ENCODE results near the gene TRDN.

The TRDN gene

GRCh38 chr6:123636782-123637181 is at the start of gene TRDN:
TRDN (minus strand) TSS chr6:123636950; CDS start chr6:123636775, 175 bp downstream.
- DNase-seq: no peak
- intact Hi-C loops (cut with DNase I): no loop called here

DNA sequence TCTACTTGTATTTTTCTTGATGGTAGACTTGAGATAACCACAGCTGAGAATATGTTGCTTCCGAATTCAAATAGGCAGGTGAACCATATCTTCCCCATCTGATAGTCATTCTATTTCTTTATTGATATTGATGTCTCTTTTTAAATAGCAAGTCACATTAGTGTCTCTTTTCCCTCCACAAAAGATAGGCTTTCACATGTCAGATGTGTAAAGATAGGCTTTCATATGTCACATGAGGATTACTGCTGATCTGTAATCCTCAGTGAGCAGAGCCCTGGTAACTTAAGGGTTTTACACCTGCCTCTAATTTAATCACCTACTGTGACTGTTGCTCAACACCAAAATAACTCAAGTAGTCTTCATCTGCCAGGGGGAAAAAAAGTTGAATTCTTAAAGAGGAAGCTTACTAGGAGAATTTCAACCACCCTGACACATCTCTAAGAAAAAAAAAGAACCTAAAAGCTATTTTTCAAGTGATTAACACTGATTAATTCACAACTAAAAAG is 45.3 kb upstream of the TRDN start:
- intact Hi-C loops (cut with DNase I): no loop called here
- no peak for DNase-seq

- intact Hi-C loops (cut with DNase I): no loop called here
- DNase-seq: no peak
These were observed 41.1 kb upstream of the TRDN start for GRCh38 chr6:123677897-123678296.

GRCh38 chr6:123676793-123677192 is 40.0 kb upstream of the TRDN start:
- DNase-seq: no peak
- intact Hi-C loops (cut with DNase I): no loop called here

DNA sequence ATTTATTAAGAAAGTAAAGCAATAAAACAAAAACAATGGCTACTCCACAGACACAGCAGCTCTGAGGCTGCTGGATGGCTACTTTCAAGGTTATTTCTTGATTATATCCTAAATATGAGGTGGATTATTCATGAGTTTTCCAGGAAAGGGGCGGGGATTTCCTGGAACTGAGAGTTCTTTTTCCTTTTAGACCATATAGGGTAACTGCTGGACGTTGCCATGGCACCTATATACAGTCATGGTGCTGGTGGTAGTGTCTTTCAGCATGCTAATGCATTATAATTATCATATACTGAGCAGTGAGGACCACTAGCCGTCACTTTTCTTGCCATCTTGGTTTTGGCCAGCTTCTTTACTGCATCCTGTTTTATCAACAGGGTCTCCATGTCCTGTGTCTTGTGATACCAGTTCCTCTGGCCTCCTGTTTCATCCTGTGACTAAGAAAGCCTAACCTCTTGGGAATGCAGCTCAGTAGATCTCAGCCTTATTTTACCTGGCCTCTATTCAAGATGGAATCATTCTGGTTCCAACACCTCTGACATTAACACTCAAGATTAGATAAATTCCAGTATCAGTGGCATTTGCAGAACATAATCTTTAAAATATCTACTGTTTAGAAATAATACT is 32.3 kb upstream of the TRDN start:
- no peak for DNase-seq
- intact Hi-C loops (cut with DNase I): no loop called here

DNA sequence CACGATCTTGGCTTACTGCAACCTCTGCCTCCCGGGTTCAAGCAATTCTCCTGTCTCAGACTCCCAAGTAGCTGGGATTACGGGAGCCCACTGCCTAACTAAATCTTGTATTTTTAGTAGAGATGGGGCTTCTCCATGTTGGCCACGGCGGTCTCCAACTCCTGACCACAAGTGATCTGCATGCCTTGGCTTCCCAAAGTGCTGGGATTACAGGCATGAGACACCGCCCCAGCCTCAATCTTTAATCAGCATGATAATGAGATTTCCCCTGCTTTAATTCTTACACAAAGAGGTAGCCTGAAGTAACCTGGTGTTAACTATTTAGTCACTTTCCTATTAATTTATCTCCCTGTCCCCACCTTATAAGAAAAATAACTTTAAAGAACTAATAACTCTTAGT is 31.3 kb upstream of the TRDN start:
- intact Hi-C loops (cut with DNase I): no loop called here
- DNase-seq: no peak

- DNase-seq: no peak
- intact Hi-C loops (cut with DNase I): no loop called here
These were observed 26.7 kb upstream of the TRDN start for GRCh38 chr6:123663436-123663835.

DNA sequence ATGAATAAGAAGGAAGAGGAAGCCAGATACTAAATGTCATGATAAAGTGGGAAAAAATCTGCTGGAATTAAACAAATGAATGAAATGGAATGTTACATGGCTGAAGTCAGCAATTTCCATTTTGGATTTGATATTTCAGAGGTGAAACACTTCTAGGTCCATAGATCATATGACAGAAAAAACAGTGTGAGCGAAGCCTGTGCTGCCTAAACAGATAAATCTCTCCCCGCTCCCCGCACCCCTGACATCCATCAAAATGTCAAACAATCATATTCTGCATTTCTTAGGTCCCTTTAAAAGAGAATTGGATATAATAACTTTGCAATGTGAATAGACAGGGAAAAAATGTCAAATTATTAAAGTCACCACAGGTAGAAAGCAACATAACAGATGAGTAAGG is 26.0 kb upstream of the TRDN start:
- intact Hi-C loops (cut with DNase I): no loop called here
- DNase-seq: no peak

DNA sequence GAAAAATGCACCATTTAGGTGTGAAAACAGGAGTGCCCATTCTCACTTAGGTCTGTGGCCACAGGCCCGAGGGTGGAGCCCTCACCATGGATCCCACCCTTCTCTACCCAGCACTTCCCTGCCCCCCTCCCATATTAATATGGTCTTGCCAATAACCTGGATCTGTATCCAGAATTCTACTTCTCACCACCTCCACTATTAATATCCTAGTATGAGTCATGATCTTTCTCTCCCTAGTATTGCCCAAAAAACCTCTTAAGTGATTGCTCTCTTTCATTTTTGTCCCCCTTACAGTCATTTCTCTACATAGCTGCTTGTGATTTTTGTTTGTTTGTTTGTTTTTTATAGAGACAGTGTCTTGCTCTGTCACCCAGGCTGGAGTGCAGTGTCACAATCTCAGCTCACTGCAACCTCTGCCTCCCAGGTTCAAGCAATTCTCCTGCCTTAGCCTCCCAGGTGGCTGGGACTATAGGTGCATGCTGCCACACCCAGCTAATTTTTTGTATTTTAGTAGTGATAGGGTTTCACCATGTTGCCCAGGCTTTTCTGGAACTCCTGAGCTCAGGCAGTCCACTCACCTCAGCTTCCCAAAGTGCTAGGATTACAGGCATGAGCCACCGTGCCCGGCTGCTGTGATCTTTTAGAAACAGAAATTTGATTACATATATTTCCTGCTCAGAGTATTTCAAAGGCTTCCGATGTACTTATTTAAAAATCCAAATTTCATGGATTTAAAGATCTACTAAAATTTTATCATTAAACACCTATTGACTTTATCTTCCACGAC is 24.5 kb upstream of the TRDN start:
- no peak for DNase-seq
- intact Hi-C loops (cut with DNase I): no loop called here

DNA sequence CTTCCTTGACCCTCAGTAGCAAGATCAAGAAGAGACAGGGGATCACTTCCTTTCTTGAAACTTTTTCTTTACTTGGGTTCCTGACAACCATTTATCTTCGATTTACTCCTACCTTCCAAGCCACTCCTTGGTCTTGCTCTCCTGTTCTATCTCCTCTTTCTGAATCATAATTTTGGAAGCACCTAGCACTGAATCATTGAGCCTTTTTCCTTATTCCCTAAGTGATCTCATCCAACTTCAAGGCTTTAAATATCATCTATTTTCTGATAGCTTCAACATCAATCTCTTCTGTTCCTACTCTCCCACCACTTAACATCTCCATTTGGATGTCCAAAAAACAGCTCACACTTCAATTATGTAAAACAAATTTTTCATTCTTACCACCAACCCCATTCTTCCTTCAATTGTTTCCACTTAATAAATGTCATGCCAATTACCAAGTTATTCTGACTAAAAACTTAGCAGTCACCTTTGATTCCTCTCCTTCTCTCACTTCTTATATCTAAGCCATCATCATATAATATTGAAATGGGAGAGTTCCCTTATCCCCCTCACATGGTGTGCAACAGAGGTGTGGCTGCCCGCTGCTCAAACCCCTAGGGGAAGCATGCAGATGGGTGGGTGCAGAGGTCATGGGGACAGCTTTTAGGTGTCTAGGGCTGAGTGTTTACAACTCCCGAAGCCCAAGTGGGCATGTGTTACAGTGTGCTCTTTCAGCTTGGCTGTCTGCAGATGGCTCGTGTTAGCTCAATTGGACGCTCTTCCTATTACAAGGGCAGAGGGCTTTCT is 23.4 kb upstream of the TRDN start:
- no peak for DNase-seq
- intact Hi-C loops (cut with DNase I): no loop called here

- intact Hi-C loops (cut with DNase I): no loop called here
- no peak for DNase-seq
These were observed 22.1 kb upstream of the TRDN start for GRCh38 chr6:123658848-123659247.

DNA sequence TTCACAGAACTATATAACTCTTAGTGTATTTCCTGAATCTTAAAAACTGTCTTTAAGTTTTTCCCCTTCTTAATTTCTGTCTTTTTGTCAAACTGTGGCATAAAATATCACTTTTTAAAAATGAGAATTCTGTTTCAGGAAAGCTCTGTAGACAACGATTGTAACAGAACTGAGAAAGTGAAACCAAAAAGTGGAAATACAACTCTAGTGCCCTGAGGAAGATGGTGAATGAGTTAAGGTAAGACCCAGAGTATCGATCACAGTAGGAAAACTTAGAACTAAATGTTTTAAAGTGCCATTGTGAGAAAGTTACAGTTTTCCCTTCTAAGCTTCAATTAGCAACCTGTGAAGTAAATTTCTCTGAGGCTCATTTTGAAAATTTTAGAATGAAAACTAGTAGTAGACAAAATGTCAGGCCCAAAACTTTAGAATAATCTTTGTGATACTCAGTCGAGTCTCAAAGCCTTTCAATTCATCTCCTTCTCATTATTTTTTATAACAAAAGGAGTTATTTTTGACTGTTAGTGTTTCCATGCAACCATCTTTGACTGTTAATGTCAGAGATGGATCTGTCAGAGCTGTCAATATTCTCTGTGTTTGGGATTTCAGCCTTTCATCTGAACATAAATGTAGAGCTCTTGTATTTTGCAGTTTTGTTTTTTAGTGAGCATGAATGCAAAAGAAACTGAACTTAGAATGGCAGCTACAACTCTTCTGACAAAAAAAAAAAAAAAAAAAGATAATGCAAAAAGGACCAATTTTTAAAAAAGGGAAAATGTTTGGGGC is 19.0 kb upstream of the TRDN start:
- intact Hi-C loops (cut with DNase I): no loop called here
- DNase-seq: no peak

DNA sequence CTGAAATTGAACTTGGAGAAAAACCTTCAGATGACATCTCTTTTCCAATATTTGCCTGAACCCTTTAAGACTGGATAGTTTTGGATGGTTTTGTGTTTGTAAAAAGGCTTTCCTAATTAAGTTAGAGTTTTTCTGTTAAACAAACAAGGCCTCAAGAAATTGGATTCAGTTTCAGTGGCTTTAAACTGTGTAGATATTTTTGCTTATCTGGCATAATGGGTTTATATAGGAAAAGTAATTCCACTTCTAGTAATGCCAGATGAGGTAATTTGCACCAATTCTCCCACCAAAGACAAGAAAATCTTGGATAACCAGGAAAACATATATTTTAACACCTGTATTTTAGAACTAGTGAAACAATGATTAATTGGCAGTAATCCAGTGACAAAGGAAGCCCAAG is 12.0 kb upstream of the TRDN start:
- intact Hi-C loops (cut with DNase I): no loop called here
- DNase-seq: no peak

GRCh38 chr6:123648020-123648580 is 11.3 kb upstream of the TRDN start:
- no peak for DNase-seq
- intact Hi-C loops (cut with DNase I): no loop called here

GRCh38 chr6:123641497-123641896 is 4.7 kb upstream of the TRDN start:
- DNase-seq: no peak
- intact Hi-C loops (cut with DNase I): no loop called here

DNA sequence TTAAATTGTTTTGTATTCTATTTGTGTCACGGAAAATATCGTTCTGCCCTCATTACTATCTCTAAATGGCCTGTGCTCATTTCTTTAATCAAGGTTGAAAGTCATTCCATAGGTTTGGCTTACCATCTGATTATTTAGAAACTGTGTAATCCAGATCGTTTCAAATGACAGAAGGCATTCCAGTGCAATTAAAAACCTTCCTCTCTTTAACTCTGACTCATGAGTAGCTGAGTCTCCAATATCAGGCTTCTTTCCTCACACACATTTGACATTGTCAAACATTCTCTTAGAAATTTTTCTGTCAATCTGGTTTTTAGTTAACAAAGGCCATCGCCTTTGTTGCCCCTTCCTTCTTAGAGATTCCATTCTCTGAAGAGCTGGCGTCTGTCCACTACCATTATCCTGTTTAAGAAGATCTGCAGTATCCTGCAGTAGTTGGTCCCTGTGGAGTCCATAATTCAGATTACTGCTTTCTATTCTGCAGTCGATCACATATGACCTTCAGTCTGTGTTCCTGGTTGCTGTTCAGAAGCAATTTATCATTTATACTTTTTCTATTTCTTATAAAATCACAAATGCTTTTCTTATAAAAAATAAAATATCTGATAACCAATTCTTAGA is 3.9 kb upstream of the TRDN start:
- no peak for DNase-seq
- intact Hi-C loops (cut with DNase I): no loop called here

DNA sequence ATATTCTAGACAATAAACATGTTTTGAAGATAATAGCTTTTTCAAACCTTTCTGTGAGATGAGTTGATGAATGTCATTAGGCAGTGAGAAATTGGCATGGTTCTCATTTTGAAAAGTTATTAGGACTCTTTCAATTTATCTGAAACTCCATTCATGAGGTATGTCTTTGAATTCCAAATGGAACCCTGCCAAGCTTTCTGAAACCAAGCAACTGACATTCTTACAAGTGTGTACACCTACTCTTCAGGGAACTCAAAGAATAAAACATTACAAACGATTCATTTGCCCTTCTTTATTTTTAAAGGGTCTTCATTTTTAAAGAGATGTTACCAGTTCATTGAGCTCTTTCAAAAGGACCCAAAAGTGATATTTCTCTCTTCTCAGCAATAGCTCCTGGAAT is 2.1 kb upstream of the TRDN start:
- DNase-seq: no peak

GRCh38 chr6:123636282-123636681 is 468 bp downstream of the TRDN start:
- no peak for DNase-seq
- intact Hi-C loops (cut with DNase I): no loop called here

More for the DNA sequence above, 2.1 kb upstream of the TRDN start:
- intact Hi-C loops (cut with DNase I): no loop called here

GRCh38 chr6:123635567-123635966 is 1.2 kb downstream of the TRDN start:
- no peak for DNase-seq
- intact Hi-C loops (cut with DNase I): no loop called here

- DNase-seq: no peak
These were observed 1.6 kb downstream of the TRDN start for GRCh38 chr6:123635144-123635543.

More at GRCh38 chr6:123635144-123635543, 1.6 kb downstream of the TRDN start:
- intact Hi-C loops (cut with DNase I): no loop called here
